T-helper 17 cell (primary cell): ENCODE measurements around the gene CTNS. TPM values are rescaled to one million over a fixed set of nuclear protein-coding genes. Genes with fewer than 3 reads are reported as not detected.
"Not testable (repeated sequence)": the region's sequence is repeated elsewhere in the genome, so short reads cannot be mapped to it uniquely, and the experiment has no call there.

Experiments used
- ATAC-seq: fragments of 150-1000 bp; cut with Tn5 transposase; 2 replicates; pipeline ENCODE4 v1.10.0; 2021; ENCODE audit warnings: mild to moderate bottlenecking, moderate library complexity
- DNase-seq, 3 donors: peaks; one replicate each; pipeline versions ENCODE4 v3.0.0 to v3.0.0-alpha.2; 2020 to 2021
- H3K9me3 ChIP-seq: one replicate; pipeline ENCODE4 v1.7.0; 2013; ENCODE audit warnings: low read length, mild to moderate bottlenecking; ENCODE audit not compliant: control insufficient read depth, poor library complexity, severe bottlenecking
- H3K27ac Mint-ChIP-seq: one replicate; pipeline ENCODE4 v1.8.0; 2022; ENCODE audit warnings: mild to moderate bottlenecking, moderate library complexity, mixed read lengths
- H3K27me3 Mint-ChIP-seq: one replicate; pipeline ENCODE4 v1.8.0; 2022; ENCODE audit warnings: mixed read lengths
- H3K36me3 Mint-ChIP-seq: one replicate; pipeline ENCODE4 v1.8.0; 2022; ENCODE audit warnings: low read depth, mixed read lengths
- H3K4me1 Mint-ChIP-seq: one replicate; pipeline ENCODE4 v1.8.0; 2022; ENCODE audit warnings: mild to moderate bottlenecking, mixed read lengths
- H3K4me3 Mint-ChIP-seq: one replicate; pipeline ENCODE4 v1.8.0; 2022; ENCODE audit warnings: mild to moderate bottlenecking, moderate library complexity, mixed read lengths
- total RNA-seq, 4 donors: library from RNA in 2 of 4; stranded (reverse) in 2 of 4; gene quantifications; one replicate each; pipeline ENCODE4 v1.2.3 and lab custom pipeline; 2022 to 2026

The CTNS gene
- total RNA-seq, 2 donors from 2014 or later: 6.9 to 7.4 TPM

GRCh38 chr17:3704931-3705717 lies 68.6 kb downstream of the CTNS start:
- ATAC-seq (no peak), DNase-seq (no peak)
- Mint-ChIP-seq H3K27ac (no peak overlapping the region), H3K4me3 (no peak overlapping the region), H3K27me3 (no peaks in the 10 kb centered on the region), H3K4me1 (peaks cover 5% of the 10 kb centered on the region), H3K36me3 (no peaks in the 10 kb centered on the region)
- H3K9me3 ChIP-seq: no peaks in the 10 kb centered on the region

- H3K4me1 Mint-ChIP-seq, H3K27me3 Mint-ChIP-seq, H3K27ac Mint-ChIP-seq, H3K36me3 Mint-ChIP-seq, H3K4me3 Mint-ChIP-seq, ATAC-seq, DNase-seq, H3K9me3 ChIP-seq: not testable (repeated sequence)
Observed at GRCh38 chr17:3705718-3705984, 69.1 kb downstream of the CTNS start.

GRCh38 chr17:3708366-3708765 lies 71.8 kb downstream of the CTNS start:
- peaks cover 21% of the 10 kb centered on the region for H3K4me1 Mint-ChIP-seq
- H3K36me3 Mint-ChIP-seq: no peaks in the 10 kb centered on the region
- no peak overlapping the region for H3K27ac Mint-ChIP-seq
- H3K9me3 ChIP-seq: no peaks in the 10 kb centered on the region
- ATAC-seq: no peak
- no peaks in the 10 kb centered on the region for H3K27me3 Mint-ChIP-seq
- no peak overlapping the region for H3K4me3 Mint-ChIP-seq
- no peak for DNase-seq

GRCh38 chr17:3710951-3711383 lies 74.4 kb downstream of the CTNS start:
- H3K4me3 Mint-ChIP-seq: peak overlapping the region; percentile 26
- peaks cover 27% of the 10 kb centered on the region for H3K4me1 Mint-ChIP-seq
- peak overlapping the region; percentile 76 for H3K27ac Mint-ChIP-seq
- H3K9me3 ChIP-seq: no peaks in the 10 kb centered on the region
- H3K36me3 Mint-ChIP-seq: peaks cover 4% of the 10 kb centered on the region
- peak in 2 of 3 donors; percentile 40 to 50 for DNase-seq
- H3K27me3 Mint-ChIP-seq: no peaks in the 10 kb centered on the region
- ATAC-seq: peak; percentile 97

Other genes starting within 250 kb of the CTNS start
- gene OR1E1, start 238.3 kb upstream of the CTNS start, total RNA-seq: not detected
- gene OR3A3, start 225.4 kb upstream of the CTNS start, total RNA-seq: not detected
- gene OR1E2, start 202.9 kb upstream of the CTNS start, total RNA-seq: not detected
- gene SPATA22, start 164.9 kb upstream of the CTNS start, total RNA-seq: under 1 TPM in 1 of 2 donors, not detected in 1; 0.22 TPM
- gene ASPA, start 160.8 kb upstream of the CTNS start, total RNA-seq: not detected
- gene TRPV3, start 78.9 kb upstream of the CTNS start, total RNA-seq: under 1 TPM; 0.27 to 0.55 TPM
- 1 to 10 TPM; 3.2 to 4.0 TPM for gene TRPV1, start 27.3 kb upstream of the CTNS start, total RNA-seq
- gene SHPK, start 510 bp upstream of the CTNS start, total RNA-seq: 1 to 10 TPM; 5.3 to 6.4 TPM
- gene TAX1BP3, start 31.8 kb downstream of the CTNS start, total RNA-seq: 10 to 100 TPM in 1 of 2 donors, 1 to 10 TPM in 1; 9.1 to 32.9 TPM
- 10 to 100 TPM; 23.0 to 28.7 TPM for gene EMC6, start 32.1 kb downstream of the CTNS start, total RNA-seq
- 10 to 100 TPM; 21.8 to 34.2 TPM for gene P2RX5, start 59.4 kb downstream of the CTNS start, total RNA-seq
- under 1 TPM; 0.22 to 0.31 TPM for gene HASPIN, start 87.1 kb downstream of the CTNS start, total RNA-seq
- 10 to 100 TPM; 10.2 to 14.3 TPM for gene ITGAE, start 164.4 kb downstream of the CTNS start, total RNA-seq
- gene NCBP3, start 209.5 kb downstream of the CTNS start, total RNA-seq: 10 to 100 TPM; 37.0 to 42.9 TPM